ENCODE results near the gene TM9SF1. TPM values are rescaled to one million over a fixed set of nuclear protein-coding genes. Genes with fewer than 3 reads are reported as not detected.

TM9SF1 gene, protein sequence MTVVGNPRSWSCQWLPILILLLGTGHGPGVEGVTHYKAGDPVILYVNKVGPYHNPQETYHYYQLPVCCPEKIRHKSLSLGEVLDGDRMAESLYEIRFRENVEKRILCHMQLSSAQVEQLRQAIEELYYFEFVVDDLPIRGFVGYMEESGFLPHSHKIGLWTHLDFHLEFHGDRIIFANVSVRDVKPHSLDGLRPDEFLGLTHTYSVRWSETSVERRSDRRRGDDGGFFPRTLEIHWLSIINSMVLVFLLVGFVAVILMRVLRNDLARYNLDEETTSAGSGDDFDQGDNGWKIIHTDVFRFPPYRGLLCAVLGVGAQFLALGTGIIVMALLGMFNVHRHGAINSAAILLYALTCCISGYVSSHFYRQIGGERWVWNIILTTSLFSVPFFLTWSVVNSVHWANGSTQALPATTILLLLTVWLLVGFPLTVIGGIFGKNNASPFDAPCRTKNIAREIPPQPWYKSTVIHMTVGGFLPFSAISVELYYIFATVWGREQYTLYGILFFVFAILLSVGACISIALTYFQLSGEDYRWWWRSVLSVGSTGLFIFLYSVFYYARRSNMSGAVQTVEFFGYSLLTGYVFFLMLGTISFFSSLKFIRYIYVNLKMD
- total RNA-seq: 10 to 100 TPM; 30.1 to 35.2 TPM
- long read RNA-seq, donor 1, transcript TM9SF1-201 (6 exons, 2,452 nt): major isoform, 17 of 33 reads
- long read RNA-seq, donor 1, partial matches to known transcripts: 8 of 33 reads
- long read RNA-seq, donor 1, other reads (novel, unspliced or antisense): 7 of 33 reads
- long read RNA-seq, donor 2, transcript TM9SF1-201 (6 exons, 2,452 nt): major isoform, 77 of 165 reads
- long read RNA-seq, donor 2, transcript TM9SF1-202 (5 exons, 2,055 nt): minor isoform, 6 of 165 reads
- long read RNA-seq, donor 2, partial matches to known transcripts: 54 of 165 reads
- long read RNA-seq, donor 2, other reads (novel, unspliced or antisense): 23 of 165 reads

DNA sequence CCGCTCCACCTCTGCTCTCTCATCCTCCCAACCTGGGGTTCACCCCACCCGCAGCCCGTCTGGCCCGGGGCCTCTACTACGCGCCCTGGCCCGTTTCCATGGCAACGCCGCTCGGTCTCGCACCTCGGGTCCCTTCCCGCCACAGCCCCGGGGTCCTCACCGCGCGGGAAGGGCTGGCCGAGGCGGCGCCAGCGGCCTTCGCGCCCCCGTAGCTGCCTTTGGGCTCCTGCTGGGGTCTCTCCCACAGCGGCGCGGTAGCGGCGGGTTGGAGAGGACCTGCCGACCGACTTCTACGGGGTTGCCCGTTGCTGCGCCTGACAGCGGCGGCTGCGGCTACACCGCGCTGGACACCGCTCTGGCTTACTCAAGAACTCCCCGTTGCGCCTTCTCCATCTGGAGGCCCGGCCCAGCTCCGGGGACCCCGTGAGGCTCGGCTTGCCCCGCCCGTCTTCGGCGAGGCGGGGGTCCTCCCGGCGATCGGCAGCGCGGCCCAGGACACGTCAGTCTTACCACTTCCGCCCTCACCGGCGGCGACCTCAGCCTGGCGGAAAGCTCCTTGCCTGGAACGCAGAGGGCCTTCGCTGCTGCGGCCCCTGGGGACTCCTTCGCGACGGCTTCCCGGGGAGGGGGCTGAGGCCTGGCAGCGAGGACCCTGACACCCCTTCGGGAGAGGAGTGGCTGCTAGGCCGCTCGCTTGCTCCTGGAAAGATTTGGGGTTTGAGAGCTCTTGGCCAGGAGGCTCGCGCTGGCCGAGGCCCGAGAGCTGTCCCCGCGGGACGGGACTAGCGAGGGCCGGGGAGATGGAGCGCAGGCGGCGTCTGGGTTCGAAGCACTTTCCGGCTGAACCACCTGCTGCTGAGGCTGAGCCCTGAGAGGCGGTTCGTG lies at the start of gene TM9SF1:
TM9SF1 (minus strand) TSS at position 256 of the 885 bp plus-strand sequence. CDS start 422 bp downstream, outside the sequence.
- peak; percentile 98 for DNase-seq (ENCODE audit: low spot score)
- intact Hi-C loops (cut with DNase I): no loop called here

DNA sequence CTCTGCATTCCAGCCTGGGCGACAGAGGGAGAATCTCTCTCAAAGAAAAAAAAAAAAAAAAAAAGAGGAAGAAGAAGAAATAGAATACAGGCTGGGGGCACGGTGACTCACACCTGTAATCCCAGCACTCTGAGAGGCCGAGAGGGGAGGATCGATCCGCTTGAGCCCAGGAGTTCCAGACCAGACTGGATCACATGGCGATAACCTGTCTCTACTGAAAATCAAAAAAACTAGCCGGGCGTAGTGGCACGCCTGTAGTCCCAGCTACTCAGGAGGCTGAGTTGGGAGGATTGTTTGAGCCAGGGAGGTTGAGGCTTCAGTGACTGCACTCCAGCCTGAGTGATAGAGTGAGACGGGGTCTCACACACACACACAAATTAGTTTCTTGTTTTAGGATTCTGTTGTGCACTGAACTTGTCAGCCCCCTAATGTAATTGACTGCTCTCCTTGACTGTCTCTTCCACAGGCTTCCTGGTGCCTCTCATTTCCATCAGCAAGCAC lies 48.1 kb upstream of the TM9SF1 start:
- DNase-seq (ENCODE audit: low spot score): no peak
- intact Hi-C loops (cut with DNase I): loop anchor here in 1 of 2 donors (2.0 kb wide), 1 partner anchor 53 kb away; no protein-coding TSS in a partner anchor

DNA sequence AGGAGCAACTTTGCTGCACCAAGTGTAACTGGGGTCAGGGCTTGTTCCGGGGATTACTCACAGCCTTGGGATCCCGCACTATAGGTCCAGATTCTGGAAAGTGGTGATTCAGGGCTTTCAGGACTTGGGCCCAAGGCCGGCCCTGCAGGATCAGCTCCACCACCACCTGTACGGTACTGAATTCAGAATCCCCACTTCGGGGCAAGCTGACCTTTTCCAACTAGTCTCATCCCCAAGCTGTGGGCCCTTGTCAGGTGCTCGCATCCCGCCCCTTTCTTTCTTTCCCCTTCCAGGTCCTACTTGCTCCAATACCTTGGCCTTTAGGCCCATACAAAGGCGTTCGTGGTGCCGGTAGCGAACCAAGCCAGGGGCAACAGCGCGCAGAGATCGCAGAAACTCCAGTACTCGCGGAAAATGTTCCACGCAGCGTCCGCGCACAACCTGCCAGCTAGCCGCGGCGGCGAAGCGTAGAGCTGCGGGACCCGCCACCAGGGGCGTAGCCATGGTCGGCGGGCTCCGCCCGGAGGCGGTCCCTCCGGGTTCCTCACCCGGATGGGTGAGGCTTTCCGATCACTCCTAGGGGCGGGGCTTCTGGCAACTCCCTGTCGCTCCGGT lies 46.7 kb upstream of the TM9SF1 start:
- DNase-seq (ENCODE audit: low spot score): peak; percentile 97
- intact Hi-C loops (cut with DNase I): loop anchor here in 1 of 2 donors (2.0 kb wide), 1 partner anchor 55 kb away; no protein-coding TSS in a partner anchor

DNA sequence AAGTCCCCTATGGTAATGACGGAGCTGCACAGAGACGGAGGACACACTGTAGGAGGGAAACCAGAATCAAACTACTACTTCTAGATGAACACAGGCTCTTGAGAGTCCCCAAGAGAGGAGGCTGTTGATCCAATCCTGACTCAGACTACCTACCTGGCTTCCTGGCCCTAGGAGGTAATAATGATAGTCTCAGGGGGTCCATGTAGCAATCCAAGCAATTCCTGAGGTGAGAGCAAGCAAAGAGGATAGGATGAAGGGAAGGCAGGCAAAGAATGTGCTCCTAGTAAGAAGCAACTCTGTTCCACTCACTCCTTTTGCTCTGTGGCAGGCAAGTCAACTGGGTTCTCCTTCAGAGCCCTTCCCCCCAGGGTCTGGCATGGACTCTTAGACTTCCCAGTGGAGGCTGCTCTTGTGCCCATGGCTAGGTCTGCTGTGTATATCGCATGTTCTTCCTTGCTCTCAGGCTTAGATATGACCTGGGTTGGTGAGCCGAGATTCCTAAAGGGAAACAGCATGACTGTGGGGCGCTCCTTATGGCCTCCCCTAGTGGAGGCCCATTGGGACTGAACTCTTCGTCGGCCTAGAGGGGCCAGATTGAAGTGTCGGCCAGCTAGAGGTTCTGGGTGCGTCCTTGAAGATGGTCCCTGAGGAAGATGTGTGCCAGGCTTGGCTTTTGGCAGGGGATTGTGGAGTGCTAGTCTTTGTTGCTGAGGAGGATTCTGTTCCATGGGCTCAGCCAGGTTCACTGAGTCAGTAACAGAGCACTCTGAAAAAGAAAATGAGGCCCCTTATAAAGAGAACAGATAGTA lies 45.1 kb upstream of the TM9SF1 start:
- intact Hi-C loops (cut with DNase I): no loop called here
- DNase-seq (ENCODE audit: low spot score): no peak

DNA sequence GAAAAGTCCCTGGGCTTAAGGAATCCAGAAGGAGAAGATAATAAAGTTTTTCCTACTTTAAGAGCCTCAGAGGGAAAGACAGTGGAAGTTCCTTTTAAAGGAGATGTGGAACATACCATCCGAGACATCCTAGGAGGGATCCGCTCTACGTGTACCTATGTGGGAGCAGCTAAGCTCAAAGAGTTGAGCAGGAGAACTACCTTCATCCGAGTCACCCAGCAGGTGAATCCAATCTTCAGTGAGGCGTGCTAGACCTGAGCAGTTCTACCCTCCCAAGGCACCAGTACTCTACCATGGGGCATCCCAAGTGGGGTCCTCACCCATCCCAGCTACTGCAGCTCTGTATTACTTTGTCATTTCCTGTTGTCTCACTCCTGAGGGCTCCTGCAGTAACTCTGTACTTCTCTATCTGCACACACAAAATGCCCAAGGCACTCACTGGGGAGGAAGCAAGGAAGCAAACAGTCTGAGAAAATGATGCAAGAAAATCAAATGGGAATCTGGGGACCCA lies 43.3 kb upstream of the TM9SF1 start:
- intact Hi-C loops (cut with DNase I): no loop called here
- DNase-seq (ENCODE audit: low spot score): no peak

DNA sequence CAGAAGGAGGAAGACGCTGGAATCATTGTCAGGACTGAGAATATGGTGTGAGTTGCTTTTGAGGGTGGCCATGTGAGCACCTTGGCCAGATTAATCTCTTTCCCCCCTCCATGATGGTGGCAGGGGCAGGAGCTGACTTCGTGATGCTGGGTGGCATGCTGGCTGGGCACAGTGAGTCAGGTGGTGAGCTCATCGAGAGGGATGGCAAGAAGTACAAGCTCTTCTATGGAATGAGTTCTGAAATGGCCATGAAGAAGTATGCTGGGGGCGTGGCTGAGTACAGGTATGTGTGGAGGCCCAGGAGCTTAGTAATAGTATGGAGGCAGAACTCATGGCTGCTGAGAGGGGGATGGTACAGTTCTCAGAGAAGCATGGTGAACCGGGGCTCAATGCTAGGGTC lies 42.9 kb upstream of the TM9SF1 start:
- no peak for DNase-seq (ENCODE audit: low spot score)
- intact Hi-C loops (cut with DNase I): no loop called here

DNA sequence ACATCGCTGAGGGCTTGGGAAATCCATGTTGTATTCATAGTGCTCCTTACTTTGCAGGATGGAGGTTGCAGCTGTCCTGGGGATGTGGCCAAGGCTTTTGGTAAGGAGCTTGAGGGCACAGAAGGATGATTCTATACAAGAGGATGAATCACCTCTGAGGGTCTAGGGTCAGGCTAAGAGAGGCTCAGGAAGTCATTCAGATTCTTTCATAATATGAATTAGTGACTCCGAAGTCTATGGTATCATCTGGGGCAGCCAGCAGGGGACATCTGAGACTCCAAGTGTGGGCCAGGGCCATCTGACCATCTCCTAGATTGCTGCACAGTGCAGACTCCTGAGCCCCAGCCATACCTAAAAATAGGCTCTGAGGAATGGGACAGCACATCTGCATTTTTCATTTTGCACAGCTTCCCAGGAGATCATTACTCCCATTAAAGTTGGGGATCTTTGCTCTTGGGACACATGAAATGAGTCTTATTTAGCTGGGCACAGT lies 42.3 kb upstream of the TM9SF1 start:
- DNase-seq (ENCODE audit: low spot score): no peak
- intact Hi-C loops (cut with DNase I): no loop called here

DNA sequence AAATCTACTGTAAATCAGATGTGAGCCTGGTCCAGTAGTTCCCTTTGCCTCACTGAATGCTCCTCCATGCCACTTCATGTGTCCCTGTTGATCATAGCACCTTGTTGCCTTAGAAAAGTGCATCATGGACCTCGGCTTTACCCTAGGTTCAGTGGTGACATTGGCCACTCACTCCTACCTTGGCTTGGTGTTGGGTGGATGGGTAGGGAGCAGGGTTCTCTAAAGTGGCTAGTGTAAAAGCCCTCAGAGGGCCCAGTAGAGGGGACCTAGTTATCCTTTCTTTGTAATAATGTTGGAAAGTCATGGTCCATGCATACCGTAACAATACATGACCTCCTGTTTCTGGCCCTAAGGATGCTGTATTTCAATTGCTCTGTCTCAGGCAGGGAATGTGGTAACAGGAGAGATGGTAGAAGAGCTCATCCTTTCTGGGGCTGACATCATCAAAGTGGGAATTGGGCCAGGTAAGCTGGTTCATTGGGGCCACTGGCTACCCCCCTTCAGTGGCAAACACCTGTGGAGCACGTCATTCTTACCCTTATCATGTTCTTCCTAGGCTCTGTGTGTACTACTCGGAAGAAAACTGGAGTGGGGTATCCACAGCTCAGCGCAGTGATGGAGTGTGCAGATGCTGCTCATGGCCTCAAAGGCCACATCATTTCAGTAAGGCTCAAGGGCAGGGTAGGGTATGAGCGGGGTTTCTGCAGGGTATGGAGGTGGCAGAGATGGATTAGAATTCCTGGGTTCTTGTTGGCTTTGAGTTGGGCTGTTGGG lies 41.6 kb upstream of the TM9SF1 start:
- intact Hi-C loops (cut with DNase I): no loop called here
- DNase-seq (ENCODE audit: low spot score): no peak

DNA sequence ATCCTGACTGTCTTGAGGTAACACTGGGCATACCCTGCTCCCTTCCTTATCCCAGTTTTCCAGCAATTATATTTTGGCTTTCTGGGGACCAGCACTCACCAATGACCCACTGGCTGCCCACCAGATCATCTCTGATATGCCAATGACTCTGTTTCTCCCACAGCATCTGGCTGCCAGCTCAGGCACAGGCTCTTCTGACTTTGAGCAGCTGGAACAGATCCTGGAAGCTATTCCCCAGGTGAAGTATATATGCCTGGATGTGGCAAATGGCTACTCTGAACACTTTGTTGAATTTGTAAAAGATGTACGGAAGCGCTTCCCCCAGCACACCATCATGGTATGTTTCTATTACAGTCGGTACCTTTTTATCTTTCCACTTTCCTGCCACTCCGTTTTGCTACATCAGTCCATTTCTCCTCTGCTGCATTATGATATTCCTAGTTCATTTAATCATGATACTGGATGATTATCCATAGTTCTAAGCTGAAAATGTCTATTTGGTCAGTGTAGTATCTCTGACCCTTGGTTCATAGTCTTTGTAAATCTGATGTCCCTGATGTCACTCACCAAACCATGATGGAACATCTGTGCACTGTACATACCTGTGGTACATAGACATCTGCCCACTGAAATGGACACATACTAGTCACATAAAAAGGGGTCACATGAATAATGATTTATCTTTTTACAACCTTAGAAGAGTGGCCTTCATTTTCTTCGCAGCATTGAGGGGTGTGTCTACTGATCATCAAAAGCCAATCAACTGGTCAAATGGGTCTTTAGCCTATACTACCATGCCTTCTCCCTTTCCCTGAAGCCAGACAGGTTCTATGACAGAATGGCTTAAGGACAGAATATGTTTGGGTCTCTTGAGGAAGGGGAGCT lies 40.8 kb upstream of the TM9SF1 start:
- intact Hi-C loops (cut with DNase I): no loop called here
- no peak for DNase-seq (ENCODE audit: low spot score)

DNA sequence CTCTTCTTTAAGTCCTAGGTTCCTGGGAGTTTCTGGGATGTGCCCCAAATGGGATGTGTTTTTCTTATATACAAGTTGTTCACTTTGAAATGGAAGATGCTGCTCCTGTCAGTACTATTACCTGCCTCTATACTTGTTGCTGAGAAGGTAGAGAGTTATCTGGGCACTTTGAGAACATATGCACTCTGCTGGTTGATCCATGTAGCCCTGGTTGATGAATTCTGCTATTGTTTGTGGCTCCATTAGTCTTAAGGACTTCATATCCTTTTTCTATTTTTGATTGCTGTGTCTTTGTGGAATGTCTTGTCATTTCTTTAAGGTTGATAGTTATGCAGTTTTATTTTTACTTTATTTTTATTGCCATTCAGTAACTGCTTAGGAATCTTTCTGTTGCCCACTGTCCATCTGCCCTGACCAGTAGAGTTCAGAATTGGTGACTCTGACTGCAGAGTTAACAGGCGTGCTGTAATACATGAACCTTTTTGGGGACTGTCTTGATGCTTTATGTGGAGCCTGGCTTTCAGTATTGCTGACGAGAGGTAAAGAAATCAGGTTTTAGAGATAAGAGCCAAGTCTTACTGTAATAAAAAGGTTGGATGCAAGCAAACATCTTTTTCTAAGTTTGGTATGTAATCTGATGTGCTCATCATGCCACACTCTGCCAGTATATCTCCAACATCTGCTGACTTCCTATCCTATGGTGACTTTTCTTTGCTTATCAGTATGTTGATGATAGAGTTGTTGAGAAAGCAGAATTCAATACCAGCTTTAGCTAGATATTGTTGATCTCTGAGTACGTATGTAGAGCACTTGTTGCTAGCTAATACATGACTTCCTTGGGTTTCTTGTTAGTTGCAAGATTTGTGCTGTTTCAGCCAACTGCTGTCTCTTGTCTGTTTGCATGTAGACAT lies 39.1 kb upstream of the TM9SF1 start:
- DNase-seq (ENCODE audit: low spot score): no peak
- intact Hi-C loops (cut with DNase I): no loop called here

DNA sequence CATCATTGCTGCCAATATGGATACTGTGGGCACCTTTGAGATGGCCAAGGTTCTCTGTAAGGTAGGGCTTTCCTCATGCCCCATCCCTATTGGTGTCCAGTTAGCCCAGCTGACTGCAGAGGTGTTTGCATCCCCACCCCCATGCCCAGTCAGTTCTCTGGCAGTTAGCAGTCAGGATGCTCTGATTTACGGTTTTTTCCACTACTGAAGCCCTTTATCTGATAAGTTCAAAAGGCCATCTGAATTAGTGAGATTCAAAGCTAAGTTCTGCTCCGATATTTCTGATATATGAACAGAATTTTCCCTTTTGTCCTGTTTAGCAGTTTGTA lies 38.3 kb upstream of the TM9SF1 start:
- intact Hi-C loops (cut with DNase I): no loop called here

DNA sequence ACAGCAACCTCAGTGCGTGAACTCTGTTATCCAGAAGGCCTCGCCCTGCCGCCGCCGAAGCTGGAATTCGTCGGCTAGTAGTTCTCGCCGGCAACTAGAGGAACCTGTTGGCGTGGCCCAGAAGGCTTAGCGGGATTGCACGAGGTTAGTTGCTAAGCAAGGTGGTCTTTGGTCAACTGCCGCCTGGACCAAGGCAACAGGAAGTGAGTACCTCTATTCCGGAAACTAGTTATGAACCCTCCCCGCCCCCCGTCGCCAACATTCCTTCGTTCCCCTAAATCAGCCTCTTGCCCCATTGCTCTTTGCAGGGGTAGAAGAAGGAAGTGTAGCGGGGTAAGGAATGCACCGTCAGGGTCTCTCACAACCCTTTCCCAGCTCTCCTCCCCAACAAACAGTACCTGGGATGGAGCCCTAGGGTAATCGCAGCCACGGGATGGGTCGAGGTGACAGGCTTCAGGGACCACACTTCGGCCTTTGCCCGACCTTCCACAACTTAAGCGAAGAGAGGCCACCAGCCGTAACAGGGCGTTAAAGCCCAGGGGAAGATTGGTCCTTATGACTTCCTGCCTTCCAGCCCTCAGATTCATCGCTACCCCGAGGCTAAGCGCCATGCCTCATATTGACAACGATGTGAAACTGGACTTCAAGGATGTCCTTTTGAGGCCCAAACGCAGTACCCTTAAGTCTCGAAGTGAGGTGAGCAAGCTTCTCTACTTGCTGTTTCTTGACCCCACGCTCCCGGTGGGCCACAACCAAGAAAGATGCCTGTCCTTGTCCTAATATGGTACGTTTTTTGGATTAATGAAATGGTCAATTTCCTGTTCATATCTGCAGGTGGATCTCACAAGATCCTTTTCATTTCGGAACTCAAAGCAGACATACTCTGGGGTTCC lies 37.6 kb upstream of the TM9SF1 start, which contains the start of gene GMPR2:
GMPR2 (plus strand) TSS at position 285 of the 893 bp plus-strand sequence; CDS start at position 610, 325 bp downstream.
- DNase-seq (ENCODE audit: low spot score): no peak
- intact Hi-C loops (cut with DNase I): no loop called here

More for the DNA sequence above, 38.3 kb upstream of the TM9SF1 start:
- DNase-seq (ENCODE audit: low spot score): no peak

DNA sequence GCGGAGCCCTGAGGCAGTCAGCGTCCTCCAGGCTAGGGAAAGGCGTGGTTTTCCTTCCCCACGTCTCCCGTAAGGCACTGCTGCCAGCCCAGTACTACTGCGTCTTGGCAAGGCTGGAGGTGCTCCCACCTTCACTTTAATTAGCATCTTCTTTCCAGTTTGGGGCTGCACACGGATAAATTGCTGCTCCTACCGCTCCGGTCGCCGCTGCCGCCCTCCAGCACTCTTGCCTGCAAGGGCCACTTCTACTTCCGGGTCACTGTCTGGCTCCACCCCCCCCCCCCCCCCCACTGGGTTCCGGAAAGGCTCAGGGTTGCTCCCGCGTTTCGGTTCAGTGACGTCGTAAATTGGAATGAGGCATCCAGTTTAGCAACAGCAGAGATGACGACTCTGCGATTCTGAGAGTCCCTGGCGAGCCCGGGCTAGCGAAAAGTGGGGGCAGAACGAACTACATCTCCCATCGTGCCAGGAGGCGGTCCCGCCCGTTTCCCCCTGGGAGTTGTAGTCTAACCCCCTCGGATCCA lies 36.9 kb upstream of the TM9SF1 start, which contains the start of gene NEDD8:
NEDD8 (minus strand) TSS at position 247 of the 524 bp plus-strand sequence; CDS start at position 147, 100 bp downstream.
- intact Hi-C loops (cut with DNase I): no loop called here
- DNase-seq (ENCODE audit: low spot score): peak; percentile 98
